Heart right ventricle (tissue), 16 donors: ENCODE measurements around the gene UNC13C. TPM values are rescaled to one million over a fixed set of nuclear protein-coding genes. Genes with fewer than 3 reads are reported as not detected.
A peak's percentile ranks its signal among the peaks of the same experiment; 100 is the strongest.

Experiments
- ATAC-seq, 8 donors: fragments of 200-7000 bp; cut with Tn5 transposase; one replicate each; pipeline ENCODE4 v1.9.1; 2020; ENCODE audit warnings: mild to moderate bottlenecking in 8 of 8, moderate library complexity in 8 of 8, moderate number of reproducible peaks in 1 of 8
- DNase-seq, 2 donors: peaks; one replicate each; pipeline ENCODE4 v3.0.0-alpha.2; 2020
- H3K27ac ChIP-seq, 10 donors: fragments of 200-600 bp; sonication (generic) in 2 of 10; one replicate each; pipeline versions ENCODE4 v1.5.0 to v1.8.0; 2020 to 2022; ENCODE audit warnings: mild to moderate bottlenecking in 3 of 10
- H3K27me3 ChIP-seq, 7 donors: fragments of 200-600 bp; one replicate each; pipeline ENCODE4 v1.8.0; 2021 to 2022; ENCODE audit warnings: mild to moderate bottlenecking in 2 of 7
- H3K36me3 ChIP-seq, 9 donors: fragments of 200-600 bp; sonication (generic) in 1 of 9; one replicate each; pipeline versions ENCODE4 v1.5.0 to v1.8.0; 2020 to 2022; ENCODE audit warnings: mild to moderate bottlenecking in 2 of 9
- H3K4me1 ChIP-seq, 9 donors: fragments of 200-600 bp; sonication (generic) in 1 of 9; one replicate each; pipeline versions ENCODE4 v1.5.0 to v1.8.0; 2020 to 2022; ENCODE audit warnings: mild to moderate bottlenecking in 4 of 9
- H3K4me3 ChIP-seq, 10 donors: fragments of 200-600 bp; sonication (generic) in 2 of 10; one replicate each; pipeline versions ENCODE4 v1.5.0 to v1.8.0; 2020 to 2022; ENCODE audit warnings: mild to moderate bottlenecking in 7 of 10, moderate library complexity in 2 of 10
- H3K9me3 ChIP-seq, 11 donors: fragments of 200-600 bp in 10 of 11; sonication (generic) in 2 of 11; one replicate each; pipeline versions ENCODE4 v1.5.0 to v1.8.0; 2013 to 2022; ENCODE audit warnings: mild to moderate bottlenecking in 2 of 11, control low read depth in 1 of 11, moderate library complexity in 1 of 11
- CTCF ChIP-seq, 9 donors: fragments of 200-600 bp; sonication (generic) in 2 of 9; IDR thresholded peaks; one replicate each; pipeline versions ENCODE4 v1.5.0 to v1.8.0; 2021 to 2022; ENCODE audit warnings: antibody characterized with exemption in 9 of 9, mild to moderate bottlenecking in 5 of 9, moderate library complexity in 1 of 9
- WGBS, 2 donors: extraction: QIAGEN DNeasy Blood & Tissue Kit; methylation state at CpG; one replicate each; pipeline ENCODE4 v1.1.7; 2013; ENCODE audit warnings: inconsistent platforms in 1 of 2; 5-methylcytosine and 5-hydroxymethylcytosine counted together
- intact Hi-C, 10 donors: fragments of 100-400 bp; cut with DNase I; formaldehyde crosslinking; loops; one replicate each; pipeline versions ENCODE4 v1.11.1 to v1.14.2; 2022
- polyA plus RNA-seq, 2 donors: library from polyadenylated mRNA; stranded (reverse); fragments of 200-250 nt; gene quantifications; one replicate each; pipeline ENCODE4 v1.2.3, GENCODE V29; 2013
- total RNA-seq, 10 donors: library from RNA; stranded (reverse); fragmentation: NEBNext Ultra II Directional in 3 of 10; extraction: Animal tissue kit (Norgen Biotek cat#: 25700) in 3 of 10; gene quantifications; one replicate each; pipeline versions ENCODE4 v1.2.1 to v1.2.4, GENCODE V29; 2021 to 2023
- donor health status: Arrhythmogenic right ventricular cardiomyopathy.
- donor health status: ischemic (EF 13 %, LVEDD 7.1; RV severe dilation, severe dysfunction).
- donor health status: healthy with polysubstance abuse.
- donor health status: DM: no; HTN: yes; CAD: no.
- donor health status: DM: no; HTN: no; CAD: no.
- donor health status: ischemic (EF 25% LVEDD 6.9; RV normal size, moderate dysfunction).
- donor health status: ischemic (EF 25% LVEDD 5.7; RV mildly dilated, moderate dysfunction).
- donor health status: healthy.
- donor health status: DM: yes; HTN: yes; CAD: no.
- donor health status: Ischemic cardiomyopathy.
- donor health status: ischemic (EF 35%, LVEDD 5.7; RV mildly dilated, moderate dysfunction).
- donor health status: nonischemic (EF 11% LVEDD 7.7; RV severe dilation, severe dysfunction).
- donor health status: DM: yes; HTN: yes; CAD: no.
- donor health status: PGD.
- donor health status: ischemic (EF 29% LVEDD 5.4; RV normal size, mild dysfunction).
- donor health status: nonischemic (EF 23%, LVEDD 6.1; RV moderate dilation, normal function).

The UNC13C gene
- total and polyA plus RNA-seq, 12 donors, result 0.04 to 0.85 (median 0.19) TPM; not detected in 5

- H3K4me3 ChIP-seq, result no peak overlapping the region
- peaks cover 0 to 3% (median 0%) of the 10 kb centered on the region in 11 donors for H3K9me3 ChIP-seq
- ATAC-seq, result no peak
- H3K36me3 ChIP-seq, result no peaks in the 10 kb centered on the region
- TF ChIP-seq CTCF (IDR thresholded peaks at IDR 0.05), result no peak
- H3K27me3 ChIP-seq, result no peaks in the 10 kb centered on the region
- 54 to 63% methylated on average over 1 of the region's 1 CpG for WGBS, 2 donors
- H3K4me1 ChIP-seq, result no peaks in the 10 kb centered on the region
- no peak overlapping the region for H3K27ac ChIP-seq
- intact Hi-C loops, result no loop called here
- DNase-seq, result no peak
These were observed 170.9 kb downstream of the UNC13C start for GRCh38 chr15:54149115-54149531.

- Histone ChIP-seq H3K36me3 (no peaks in the 10 kb centered on the region), H3K4me1 (no peaks in the 10 kb centered on the region), H3K27me3 (no peaks in the 10 kb centered on the region), H3K4me3 (no peak overlapping the region), H3K9me3 (peaks cover 0 to 5% (median 0%) of the 10 kb centered on the region in 11 donors), H3K27ac (no peak overlapping the region)
- WGBS, 2 donors, result 63 to 68% methylated on average over 4 of the region's 4 CpGs
- ATAC-seq, result peak in 1 of 8 donors; percentile 35
- intact Hi-C loops, result no loop called here
- no peak for DNase-seq
- TF ChIP-seq CTCF (IDR thresholded peaks at IDR 0.05), result no peak
These were observed 172.0 kb downstream of the UNC13C start for GRCh38 chr15:54150255-54150654.

GRCh38 chr15:54159012-54159411 is 180.8 kb downstream of the UNC13C start:
- ATAC-seq (no peak), DNase-seq (no peak)
- Histone ChIP-seq H3K27me3 (no peaks in the 10 kb centered on the region), H3K4me3 (no peak overlapping the region), H3K36me3 (no peaks in the 10 kb centered on the region), H3K9me3 (peaks cover 0 to 5% (median 0%) of the 10 kb centered on the region in 11 donors), H3K27ac (no peak overlapping the region), H3K4me1 (no peaks in the 10 kb centered on the region)
- WGBS, 2 donors, result 82 to 87% methylated on average over 4 of the region's 4 CpGs
- intact Hi-C loops, result no loop called here
- TF ChIP-seq CTCF (IDR thresholded peaks at IDR 0.05), result no peak

GRCh38 chr15:54187325-54187724 is 209.1 kb downstream of the UNC13C start:
- no peak overlapping the region for H3K27ac ChIP-seq
- intact Hi-C loops, result no loop called here
- H3K4me1 ChIP-seq, result no peaks in the 10 kb centered on the region
- no peaks in the 10 kb centered on the region for H3K36me3 ChIP-seq
- 73 to 77% methylated on average over 1 of the region's 1 CpG for WGBS, 2 donors
- peaks cover 0 to 10% (median 0%) of the 10 kb centered on the region in 11 donors for H3K9me3 ChIP-seq
- H3K4me3 ChIP-seq, result no peak overlapping the region
- ATAC-seq (no peak), DNase-seq (no peak)
- no peaks in the 10 kb centered on the region for H3K27me3 ChIP-seq
- no peak for TF ChIP-seq CTCF (IDR thresholded peaks at IDR 0.05)
